ENCODE results near the gene RNLS.

The RNLS gene

DNA sequence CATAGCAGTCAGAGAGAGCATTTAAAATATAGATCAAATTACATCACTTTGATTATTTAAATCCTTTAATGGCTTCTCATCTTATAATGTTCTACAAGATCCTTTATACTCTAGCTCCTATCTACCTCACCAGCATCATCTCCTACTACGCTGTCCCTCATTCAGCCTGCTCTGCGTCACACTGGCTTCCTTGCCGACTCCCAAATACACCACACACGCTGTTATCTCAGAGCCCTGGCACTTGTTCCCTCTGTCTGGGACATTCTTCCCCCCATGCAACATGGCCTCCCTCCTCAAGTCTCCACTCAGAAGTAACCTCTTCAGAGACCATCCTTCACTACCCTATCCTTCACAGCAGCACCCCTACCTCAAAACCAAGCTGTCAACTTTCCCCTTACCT, 46.7 kb downstream of the RNLS start:
- Histone ChIP-seq H3K9me3 (ENCODE audit: control insufficient read depth, insufficient read depth, low read depth, low read length) (no peaks in the 10 kb centered on the region), H3K36me3 (ENCODE audit: control insufficient read depth in 2 of 2, insufficient read depth in 1 of 2, low read length in 2 of 2) (no peaks in the 10 kb centered on the region), H3K4me3 (ENCODE audit: low read depth, low read length) (no peak overlapping the region), H3K27ac (ENCODE audit: extremely low read depth, low read depth, low read length) (no peak overlapping the region), H3K4me1 (ENCODE audit: control insufficient read depth, insufficient read depth, low read length) (peaks cover 21% of the 10 kb centered on the region)
- ChIA-PET POLR2A (no interaction called here), CTCF (no interaction called here)
- no peak for TF ChIP-seq ZNF16 (tag by site-specific recombination; IDR thresholded peaks at IDR 0.05; ENCODE audit: low read depth)
- TF ChIP-seq ZNF266 (tag by site-specific recombination; IDR thresholded peaks at IDR 0.05; ENCODE audit: low read depth), result no peak
- TF ChIP-seq ZNF404 (tag by site-specific recombination; IDR thresholded peaks at IDR 0.05), result no peak
- no peak for TF ChIP-seq OSR2 (tag by site-specific recombination; IDR thresholded peaks at IDR 0.05)
- TF ChIP-seq ZNF621 (tag by site-specific recombination; IDR thresholded peaks at IDR 0.05), result no peak
- TF ChIP-seq ZNF248 (tag by site-specific recombination; IDR thresholded peaks at IDR 0.05), result no peak
- TF ChIP-seq, protein P1, sequence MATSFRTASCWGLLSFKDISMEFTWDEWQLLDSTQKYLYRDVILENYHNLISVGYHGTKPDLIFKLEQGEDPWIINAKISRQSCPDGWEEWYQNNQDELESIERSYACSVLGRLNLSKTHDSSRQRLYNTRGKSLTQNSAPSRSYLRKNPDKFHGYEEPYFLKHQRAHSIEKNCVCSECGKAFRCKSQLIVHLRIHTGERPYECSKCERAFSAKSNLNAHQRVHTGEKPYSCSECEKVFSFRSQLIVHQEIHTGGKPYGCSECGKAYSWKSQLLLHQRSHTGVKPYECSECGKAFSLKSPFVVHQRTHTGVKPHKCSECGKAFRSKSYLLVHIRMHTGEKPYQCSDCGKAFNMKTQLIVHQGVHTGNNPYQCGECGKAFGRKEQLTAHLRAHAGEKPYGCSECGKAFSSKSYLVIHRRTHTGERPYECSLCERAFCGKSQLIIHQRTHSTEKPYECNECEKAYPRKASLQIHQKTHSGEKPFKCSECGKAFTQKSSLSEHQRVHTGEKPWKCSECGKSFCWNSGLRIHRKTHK (tag by site-specific recombination; IDR thresholded peaks at IDR 0.05), result no peak
- no peak for TF ChIP-seq TCF7L2 (IDR thresholded peaks at IDR 0.05; ENCODE audit: borderline replicate concordance, low read depth, low read length)
- no peak for TF ChIP-seq ZNF610 (tag by site-specific recombination; IDR thresholded peaks at IDR 0.05; ENCODE audit: borderline replicate concordance)
- TF ChIP-seq, protein P2, sequence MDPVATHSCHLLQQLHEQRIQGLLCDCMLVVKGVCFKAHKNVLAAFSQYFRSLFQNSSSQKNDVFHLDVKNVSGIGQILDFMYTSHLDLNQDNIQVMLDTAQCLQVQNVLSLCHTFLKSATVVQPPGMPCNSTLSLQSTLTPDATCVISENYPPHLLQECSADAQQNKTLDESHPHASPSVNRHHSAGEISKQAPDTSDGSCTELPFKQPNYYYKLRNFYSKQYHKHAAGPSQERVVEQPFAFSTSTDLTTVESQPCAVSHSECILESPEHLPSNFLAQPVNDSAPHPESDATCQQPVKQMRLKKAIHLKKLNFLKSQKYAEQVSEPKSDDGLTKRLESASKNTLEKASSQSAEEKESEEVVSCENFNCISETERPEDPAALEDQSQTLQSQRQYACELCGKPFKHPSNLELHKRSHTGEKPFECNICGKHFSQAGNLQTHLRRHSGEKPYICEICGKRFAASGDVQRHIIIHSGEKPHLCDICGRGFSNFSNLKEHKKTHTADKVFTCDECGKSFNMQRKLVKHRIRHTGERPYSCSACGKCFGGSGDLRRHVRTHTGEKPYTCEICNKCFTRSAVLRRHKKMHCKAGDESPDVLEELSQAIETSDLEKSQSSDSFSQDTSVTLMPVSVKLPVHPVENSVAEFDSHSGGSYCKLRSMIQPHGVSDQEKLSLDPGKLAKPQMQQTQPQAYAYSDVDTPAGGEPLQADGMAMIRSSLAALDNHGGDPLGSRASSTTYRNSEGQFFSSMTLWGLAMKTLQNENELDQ (tag by site-specific recombination; IDR thresholded peaks at IDR 0.05; ENCODE audit: low read depth), result no peak
- TF ChIP-seq ZNF157 (tag by site-specific recombination; IDR thresholded peaks at IDR 0.05), result no peak
- TF ChIP-seq ZNF561 (tag by site-specific recombination; IDR thresholded peaks at IDR 0.05; ENCODE audit: borderline replicate concordance), result no peak
- TF ChIP-seq, protein P3, sequence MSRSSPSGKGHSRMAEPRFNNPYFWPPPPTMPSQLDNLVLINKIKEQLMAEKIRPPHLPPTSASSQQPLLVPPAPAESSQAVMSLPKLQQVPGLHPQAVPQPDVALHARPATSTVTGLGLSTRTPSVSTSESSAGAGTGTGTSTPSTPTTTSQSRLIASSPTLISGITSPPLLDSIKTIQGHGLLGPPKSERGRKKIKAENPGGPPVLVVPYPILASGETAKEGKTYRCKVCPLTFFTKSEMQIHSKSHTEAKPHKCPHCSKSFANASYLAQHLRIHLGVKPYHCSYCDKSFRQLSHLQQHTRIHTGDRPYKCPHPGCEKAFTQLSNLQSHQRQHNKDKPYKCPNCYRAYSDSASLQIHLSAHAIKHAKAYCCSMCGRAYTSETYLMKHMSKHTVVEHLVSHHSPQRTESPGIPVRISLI (tag by site-specific recombination; IDR thresholded peaks at IDR 0.05), result no peak
- no peak for TF ChIP-seq ZNF747 (tag by site-specific recombination; IDR thresholded peaks at IDR 0.05)
- TF ChIP-seq, protein P4, sequence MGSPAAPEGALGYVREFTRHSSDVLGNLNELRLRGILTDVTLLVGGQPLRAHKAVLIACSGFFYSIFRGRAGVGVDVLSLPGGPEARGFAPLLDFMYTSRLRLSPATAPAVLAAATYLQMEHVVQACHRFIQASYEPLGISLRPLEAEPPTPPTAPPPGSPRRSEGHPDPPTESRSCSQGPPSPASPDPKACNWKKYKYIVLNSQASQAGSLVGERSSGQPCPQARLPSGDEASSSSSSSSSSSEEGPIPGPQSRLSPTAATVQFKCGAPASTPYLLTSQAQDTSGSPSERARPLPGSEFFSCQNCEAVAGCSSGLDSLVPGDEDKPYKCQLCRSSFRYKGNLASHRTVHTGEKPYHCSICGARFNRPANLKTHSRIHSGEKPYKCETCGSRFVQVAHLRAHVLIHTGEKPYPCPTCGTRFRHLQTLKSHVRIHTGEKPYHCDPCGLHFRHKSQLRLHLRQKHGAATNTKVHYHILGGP (tag by site-specific recombination; IDR thresholded peaks at IDR 0.05), result no peak
- TF ChIP-seq ZNF302 (tag by site-specific recombination; IDR thresholded peaks at IDR 0.05; ENCODE audit: low read depth), result no peak
- no peak for TF ChIP-seq PRDM1 (tag by site-specific recombination; IDR thresholded peaks at IDR 0.05)
- TF ChIP-seq, protein P5, sequence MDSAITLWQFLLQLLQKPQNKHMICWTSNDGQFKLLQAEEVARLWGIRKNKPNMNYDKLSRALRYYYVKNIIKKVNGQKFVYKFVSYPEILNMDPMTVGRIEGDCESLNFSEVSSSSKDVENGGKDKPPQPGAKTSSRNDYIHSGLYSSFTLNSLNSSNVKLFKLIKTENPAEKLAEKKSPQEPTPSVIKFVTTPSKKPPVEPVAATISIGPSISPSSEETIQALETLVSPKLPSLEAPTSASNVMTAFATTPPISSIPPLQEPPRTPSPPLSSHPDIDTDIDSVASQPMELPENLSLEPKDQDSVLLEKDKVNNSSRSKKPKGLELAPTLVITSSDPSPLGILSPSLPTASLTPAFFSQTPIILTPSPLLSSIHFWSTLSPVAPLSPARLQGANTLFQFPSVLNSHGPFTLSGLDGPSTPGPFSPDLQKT (IDR thresholded peaks at IDR 0.05; ENCODE audit: borderline replicate concordance, low read depth, low read length), result no peak
- no peak for TF ChIP-seq ZNF184 (tag by site-specific recombination; IDR thresholded peaks at IDR 0.05)
- TF ChIP-seq, protein P6, sequence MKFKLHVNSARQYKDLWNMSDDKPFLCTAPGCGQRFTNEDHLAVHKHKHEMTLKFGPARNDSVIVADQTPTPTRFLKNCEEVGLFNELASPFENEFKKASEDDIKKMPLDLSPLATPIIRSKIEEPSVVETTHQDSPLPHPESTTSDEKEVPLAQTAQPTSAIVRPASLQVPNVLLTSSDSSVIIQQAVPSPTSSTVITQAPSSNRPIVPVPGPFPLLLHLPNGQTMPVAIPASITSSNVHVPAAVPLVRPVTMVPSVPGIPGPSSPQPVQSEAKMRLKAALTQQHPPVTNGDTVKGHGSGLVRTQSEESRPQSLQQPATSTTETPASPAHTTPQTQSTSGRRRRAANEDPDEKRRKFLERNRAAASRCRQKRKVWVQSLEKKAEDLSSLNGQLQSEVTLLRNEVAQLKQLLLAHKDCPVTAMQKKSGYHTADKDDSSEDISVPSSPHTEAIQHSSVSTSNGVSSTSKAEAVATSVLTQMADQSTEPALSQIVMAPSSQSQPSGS (tag by site-specific recombination; IDR thresholded peaks at IDR 0.05; ENCODE audit: low read depth), result no peak
